H1 (cell line): ENCODE results near the gene USH1G. TPM values are rescaled to one million over a fixed set of nuclear protein-coding genes. Genes with fewer than 3 reads are reported as not detected.

Experiments used
- CTCF ChIA-PET: fragments of 300-600 bp; sonication (Branson Sonifier 250); formaldehyde crosslinking; loops from one replicate; lab custom pipeline; 2021; ENCODE audit not compliant: partially characterized antibody; lab: Charles Lee
- POLR2A ChIA-PET: fragments of 300-600 bp; sonication (Branson Sonifier 250); formaldehyde crosslinking; loops from one replicate; lab custom pipeline; 2021; ENCODE audit warnings: inconsistent platforms; ENCODE audit not compliant: partially characterized antibody; lab: Charles Lee
- DNase-seq, 2 experiments: peaks; one replicate each; pipeline versions ENCODE4 v3.0.0 to v3.0.0-alpha.2; 2010 to 2022; ENCODE audit warnings: low spot score in 2 of 2, low read depth in 1 of 2, mixed read lengths in 1 of 2
- FAIRE-seq: peaks from 2 replicates; lab custom pipeline; 2011; peaks lifted over from hg19 to GRCh38; lab: Jason Lieb, UNC
- H2AFZ ChIP-seq: 2 replicates; pipeline ENCODE4 v1.8.1; 2012; ENCODE audit warnings: low read length, inconsistent platforms
- H2AK5ac ChIP-seq: 2 replicates; pipeline ENCODE4 v1.6.1; 2013; ENCODE audit warnings: low read depth, low read length
- H2BK120ac ChIP-seq: replicated peaks from 2 replicates; pipeline ENCODE3; 2013; ENCODE audit warnings: low read depth, low read length, inconsistent platforms
- H2BK12ac ChIP-seq: 2 replicates; pipeline ENCODE4 v1.6.1; 2013; ENCODE audit warnings: low read depth, low read length
- H2BK15ac ChIP-seq: 2 replicates; pipeline ENCODE4 v1.6.1; 2013; ENCODE audit warnings: low read length
- H2BK20ac ChIP-seq: 2 replicates; pipeline ENCODE4 v1.6.1; 2013; ENCODE audit warnings: low read length
- H2BK5ac ChIP-seq: 2 replicates; pipeline ENCODE4 v1.6.1; 2013; ENCODE audit warnings: low read depth, low read length
- H3K14ac ChIP-seq: 2 replicates; pipeline ENCODE4 v1.6.1; 2013; ENCODE audit warnings: inconsistent platforms; ENCODE audit not compliant: insufficient read length
- H3K18ac ChIP-seq: 2 replicates; pipeline ENCODE4 v1.6.1; 2013; ENCODE audit warnings: low read length; ENCODE audit errors: extremely low read depth
- H3K23ac ChIP-seq: 2 replicates; pipeline ENCODE4 v1.6.1; 2013; ENCODE audit warnings: inconsistent platforms; ENCODE audit not compliant: insufficient read length
- H3K23me2 ChIP-seq: 2 replicates; pipeline ENCODE4 v1.6.1; 2013; ENCODE audit warnings: low read depth, low read length
- H3K27ac ChIP-seq: 2 replicates; pipeline ENCODE4 v1.6.1; 2011; ENCODE audit warnings: low read depth, low read length, inconsistent platforms
- H3K27me3 ChIP-seq, 4 experiments: replicated peaks in 1 of 4; 1 replicate in 1 of 4; 2 replicates in 3 of 4; pipeline versions ENCODE4 v1.6.1 to v1.8.1; 2011 to 2013; ENCODE audit warnings: low read length in 3 of 4, mild to moderate bottlenecking in 3 of 4, inconsistent platforms in 2 of 4, mixed read lengths in 2 of 4, moderate library complexity in 1 of 4; ENCODE audit not compliant: control insufficient read depth in 3 of 4, insufficient read depth in 3 of 4; ENCODE audit errors: extremely low read depth in 1 of 4
- H3K36me3 ChIP-seq, 4 experiments: 2 replicates each; pipeline versions ENCODE4 v1.6.1 to v1.8.1; 2011 to 2013; ENCODE audit warnings: mild to moderate bottlenecking in 4 of 4, low read length in 3 of 4, moderate library complexity in 2 of 4, control low read depth in 1 of 4, inconsistent platforms in 1 of 4; ENCODE audit not compliant: insufficient read depth in 4 of 4, control insufficient read depth in 2 of 4
- H3K4ac ChIP-seq: replicated peaks from 2 replicates; pipeline ENCODE3; 2013; ENCODE audit warnings: low read length, low read depth, mixed read lengths, inconsistent platforms; ENCODE audit not compliant: insufficient read length
- H3K4me1 ChIP-seq, 4 experiments: replicated peaks in 1 of 4; 1 replicate in 1 of 4; 2 replicates in 3 of 4; pipeline versions ENCODE4 v1.6.1 to v1.8.1; 2011 to 2013; ENCODE audit warnings: low read length in 3 of 4, inconsistent platforms in 2 of 4, mixed read lengths in 1 of 4; ENCODE audit not compliant: insufficient read depth in 4 of 4, control insufficient read depth in 3 of 4
- H3K4me2 ChIP-seq, 2 experiments: 2 replicates each; pipeline versions ENCODE4 v1.6.1 to v1.8.1; 2011 to 2013; ENCODE audit warnings: low read depth in 2 of 2, low read length in 2 of 2, control low read depth in 1 of 2, inconsistent platforms in 1 of 2, mild to moderate bottlenecking in 1 of 2; ENCODE audit not compliant: insufficient read depth in 1 of 2
- H3K4me3 ChIP-seq, 4 experiments: fragments of 200-600, 300-600 bp in 1 of 4; sonication (generic), shearing (Covaris generic), sonication (Bioruptor Twin) in 1 of 4; 2 replicates each; pipeline versions ENCODE4 v1.5.1 to v1.8.1; 2011 to 2016; ENCODE audit warnings: low read length in 4 of 4, low read depth in 3 of 4, control low read depth in 2 of 4, inconsistent platforms in 2 of 4, mild to moderate bottlenecking in 2 of 4, mixed read lengths in 1 of 4, moderate library complexity in 1 of 4; ENCODE audit not compliant: insufficient read depth in 2 of 4; ENCODE audit errors: extremely low read depth in 1 of 4
- H3K56ac ChIP-seq: replicated peaks from 2 replicates; pipeline ENCODE3; 2013; ENCODE audit warnings: low read depth, mild to moderate bottlenecking, mixed read lengths, low read length, inconsistent platforms; ENCODE audit not compliant: insufficient read length
- H3K79me1 ChIP-seq: 2 replicates; pipeline ENCODE4 v1.6.1; 2013; ENCODE audit warnings: low read depth, low read length, control low read depth
- H3K79me2 ChIP-seq, 2 experiments: 2 replicates each; pipeline versions ENCODE4 v1.6.1 to v1.8.1; 2012 to 2013; ENCODE audit warnings: low read length in 2 of 2, mild to moderate bottlenecking in 2 of 2, inconsistent platforms in 1 of 2; ENCODE audit not compliant: insufficient read depth in 2 of 2, control insufficient read depth in 1 of 2
- H3K9ac ChIP-seq, 4 experiments: replicated peaks in 1 of 4; 1 replicate in 1 of 4; 2 replicates in 3 of 4; pipeline versions ENCODE4 v1.6.1 to v1.8.1; 2011 to 2013; ENCODE audit warnings: low read depth in 3 of 4, low read length in 3 of 4, control low read depth in 2 of 4, mild to moderate bottlenecking in 2 of 4, moderate library complexity in 2 of 4, inconsistent platforms in 1 of 4; ENCODE audit errors: extremely low read depth in 1 of 4
- H3K9me3 ChIP-seq, 2 experiments: 2 replicates each; pipeline versions ENCODE4 v1.6.1 to v1.8.1; 2012 to 2013; ENCODE audit warnings: mild to moderate bottlenecking in 2 of 2, moderate library complexity in 2 of 2, control low read depth in 1 of 2, inconsistent platforms in 1 of 2, low read depth in 1 of 2, low read length in 1 of 2, mixed read lengths in 1 of 2; ENCODE audit not compliant: insufficient read depth in 2 of 2
- H4K20me1 ChIP-seq, 2 experiments: replicated peaks in 1 of 2; 2 replicates each; pipeline versions ENCODE3 to v1.8.1; 2011 to 2013; ENCODE audit warnings: inconsistent platforms in 2 of 2, low read length in 2 of 2, mild to moderate bottlenecking in 1 of 2; ENCODE audit not compliant: insufficient read depth in 2 of 2, control insufficient read depth in 1 of 2
- H4K5ac ChIP-seq: 2 replicates; pipeline ENCODE4 v1.6.1; 2013; ENCODE audit warnings: low read length, low read depth, mixed read lengths, inconsistent platforms; ENCODE audit not compliant: insufficient read length
- H4K8ac ChIP-seq: 2 replicates; pipeline ENCODE4 v1.8.0; 2013; ENCODE audit warnings: mild to moderate bottlenecking, moderate library complexity, low read length, inconsistent platforms; ENCODE audit not compliant: insufficient read depth; ENCODE audit errors: extremely low read depth
- H4K91ac ChIP-seq: replicated peaks from 2 replicates; pipeline ENCODE3; 2013; ENCODE audit warnings: low read length, mixed read lengths, inconsistent platforms; ENCODE audit not compliant: insufficient read length
- BRCA1 ChIP-seq: IDR thresholded peaks from 2 replicates; pipeline ENCODE4 v1.6.1; 2012; ENCODE audit warnings: low read depth, low read length, improper control_type of control experiment
- CBX8 ChIP-seq: fragments of 300-800, 300-1000 bp; sonication (generic); IDR thresholded peaks from 2 replicates; pipeline ENCODE4 v1.7.1; 2016; ENCODE audit warnings: low read depth, low read length, borderline replicate concordance
- MAFK ChIP-seq: IDR thresholded peaks from 2 replicates; pipeline ENCODE4 v1.6.1; 2012; ENCODE audit warnings: low read depth, mild to moderate bottlenecking, improper control_type of control experiment, low read length
- WGBS, 2 experiments: shearing (Covaris generic) in 1 of 2; methylation state at CpG; one replicate each; pipeline versions ENCODE4 v1.1.6 to v1.1.7; 2013 to 2015; ENCODE audit warnings: low lambda C conversion rate in 2 of 2, mixed read lengths in 2 of 2, inconsistent platforms in 1 of 2, low coverage in 1 of 2, missing lambda C conversion rate in 1 of 2; ENCODE audit not compliant: insufficient replicate concordance in 2 of 2, insufficient coverage in 1 of 2, insufficient read length in 1 of 2; ENCODE audit errors: extremely low coverage in 1 of 2, missing lambda C conversion rate in 1 of 2; 5-methylcytosine and 5-hydroxymethylcytosine counted together
- polyA plus RNA-seq, 7 experiments: library from polyadenylated mRNA; depleted of rRNA in 3 of 7; stranded (reverse) in 5 of 7; unstranded in 2 of 7; fragments of >200 nt in 5 of 7; fragments of 200-250 nt in 2 of 7; gene quantifications; 1 replicate in 5 of 7; 2 replicates in 1 of 7; 4 replicates in 1 of 7; pipeline versions ENCODE4 v1.2.1 to v1.2.3, GENCODE V29; 2011 to 2013; ENCODE audit warnings: missing spikeins in 2 of 7, mixed read lengths in 2 of 7
- total RNA-seq: library from RNA; stranded (reverse); fragmentation: NEBNext Ultra II Directional; extraction: Animal tissue kit (Norgen Biotek cat#: 25700); gene quantifications from 2 replicates; pipeline ENCODE4 v1.2.1, GENCODE V29; 2021
- TF ChIP-seq, protein P1 (sequence below): IDR thresholded peaks from 2 replicates; pipeline ENCODE4 v1.6.1; 2012; ENCODE audit warnings: low read length, inconsistent platforms

USH1G gene
- total and polyA plus RNA-seq, 2 of the 8 experiments (the other 6 are each of a cell fraction or from before 2014, with no cell fraction given) = 1.6 to 4.3 TPM

DNA sequence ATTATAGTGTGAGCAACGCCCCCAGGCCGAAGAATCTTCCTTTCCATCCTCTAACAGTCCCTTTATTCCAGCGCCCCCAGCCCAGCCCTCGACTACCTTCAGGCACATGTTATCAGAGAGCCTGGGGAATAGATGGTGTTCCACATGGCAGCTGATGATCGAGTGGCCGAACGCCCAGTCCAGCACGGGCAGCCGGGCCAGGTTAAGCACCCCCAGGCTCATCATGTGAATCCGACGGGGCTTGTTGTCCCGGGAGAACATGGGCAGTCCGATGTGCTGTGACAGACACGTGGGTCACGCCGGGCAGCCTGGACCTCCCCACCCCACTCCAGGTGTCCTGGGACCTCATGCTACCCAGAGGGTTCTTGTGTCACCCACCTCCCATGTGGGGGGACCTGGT is 43.7 kb downstream of the USH1G start:
- H2BK120ac ChIP-seq = no peak overlapping the region
- H3K14ac ChIP-seq = no peak overlapping the region
- no peak overlapping the region for H3K18ac ChIP-seq
- H3K79me1 ChIP-seq = no peaks in the 10 kb centered on the region
- no peak overlapping the region for H3K9ac ChIP-seq
- H3K27me3 ChIP-seq = peaks cover 0 to 2% (median 0%) of the 10 kb centered on the region in 4 experiments; a peak in 2 of 7 replicates
- no peaks in the 10 kb centered on the region for H3K79me2 ChIP-seq
- no peak overlapping the region for H2BK20ac ChIP-seq
- H3K9me3 ChIP-seq = no peaks in the 10 kb centered on the region
- no peaks in the 10 kb centered on the region for H4K20me1 ChIP-seq
- no peak overlapping the region for H3K56ac ChIP-seq
- H2BK12ac ChIP-seq = no peak overlapping the region
- H2AFZ ChIP-seq = no peak overlapping the region
- WGBS, 2 experiments = 94% methylated on average over 16 of the region's 16 CpGs; no CpG with 5 or more reads in 1 of the 2 experiments
- peaks cover 3 to 9% (median 6%) of the 10 kb centered on the region in 4 experiments; a peak in 6 of 7 replicates for H3K4me1 ChIP-seq
- no peak overlapping the region for H4K91ac ChIP-seq
- H3K4me2 ChIP-seq = no peak overlapping the region
- no peak overlapping the region for H4K5ac ChIP-seq
- FAIRE-seq (no peak), DNase-seq (no peak)
- no peak overlapping the region for H3K4me3 ChIP-seq
- H2BK15ac ChIP-seq = no peak overlapping the region
- H2BK5ac ChIP-seq = no peak overlapping the region
- H3K4ac ChIP-seq = no peak overlapping the region
- no peak overlapping the region for H3K27ac ChIP-seq
- ChIA-PET POLR2A (interaction anchor here (1.1 kb wide), 2 partner anchors 18 to 108 kb away, joined by 3 read pairs; partner anchors contain the start of gene CDR2L), CTCF (interaction anchor here (0.7 to 81.0 kb wide), 6 partner anchors 8 to 82 kb away, joined by 3 to 2981 read pairs (median 10); partner anchors contain the start of genes GRIN2C and NAT9)
- no peak overlapping the region for H4K8ac ChIP-seq
- no peak overlapping the region for H3K23ac ChIP-seq
- no peak overlapping the region for H2AK5ac ChIP-seq
- H3K36me3 ChIP-seq = no peaks in the 10 kb centered on the region
- H3K23me2 ChIP-seq = no peaks in the 10 kb centered on the region
- TF ChIP-seq BRCA1 (no peak), MAFK (no peak), CBX8 (no peak)
- TF ChIP-seq, protein P1, sequence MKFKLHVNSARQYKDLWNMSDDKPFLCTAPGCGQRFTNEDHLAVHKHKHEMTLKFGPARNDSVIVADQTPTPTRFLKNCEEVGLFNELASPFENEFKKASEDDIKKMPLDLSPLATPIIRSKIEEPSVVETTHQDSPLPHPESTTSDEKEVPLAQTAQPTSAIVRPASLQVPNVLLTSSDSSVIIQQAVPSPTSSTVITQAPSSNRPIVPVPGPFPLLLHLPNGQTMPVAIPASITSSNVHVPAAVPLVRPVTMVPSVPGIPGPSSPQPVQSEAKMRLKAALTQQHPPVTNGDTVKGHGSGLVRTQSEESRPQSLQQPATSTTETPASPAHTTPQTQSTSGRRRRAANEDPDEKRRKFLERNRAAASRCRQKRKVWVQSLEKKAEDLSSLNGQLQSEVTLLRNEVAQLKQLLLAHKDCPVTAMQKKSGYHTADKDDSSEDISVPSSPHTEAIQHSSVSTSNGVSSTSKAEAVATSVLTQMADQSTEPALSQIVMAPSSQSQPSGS = no peak
